Inflammatory macrophage treated with lipopolysaccharide for 1 hour (primary cell): ENCODE measurements around the gene GABPB1.
"Not testable (repeated sequence)": the region's sequence is repeated elsewhere in the genome, so short reads cannot be mapped to it uniquely, and the experiment has no call there.

ENCODE experiments used
- DNase-seq, 2 donors: peaks; one replicate each; pipeline ENCODE4 v3.0.0-alpha.2; 2020 to 2022

The GABPB1 gene

DNA sequence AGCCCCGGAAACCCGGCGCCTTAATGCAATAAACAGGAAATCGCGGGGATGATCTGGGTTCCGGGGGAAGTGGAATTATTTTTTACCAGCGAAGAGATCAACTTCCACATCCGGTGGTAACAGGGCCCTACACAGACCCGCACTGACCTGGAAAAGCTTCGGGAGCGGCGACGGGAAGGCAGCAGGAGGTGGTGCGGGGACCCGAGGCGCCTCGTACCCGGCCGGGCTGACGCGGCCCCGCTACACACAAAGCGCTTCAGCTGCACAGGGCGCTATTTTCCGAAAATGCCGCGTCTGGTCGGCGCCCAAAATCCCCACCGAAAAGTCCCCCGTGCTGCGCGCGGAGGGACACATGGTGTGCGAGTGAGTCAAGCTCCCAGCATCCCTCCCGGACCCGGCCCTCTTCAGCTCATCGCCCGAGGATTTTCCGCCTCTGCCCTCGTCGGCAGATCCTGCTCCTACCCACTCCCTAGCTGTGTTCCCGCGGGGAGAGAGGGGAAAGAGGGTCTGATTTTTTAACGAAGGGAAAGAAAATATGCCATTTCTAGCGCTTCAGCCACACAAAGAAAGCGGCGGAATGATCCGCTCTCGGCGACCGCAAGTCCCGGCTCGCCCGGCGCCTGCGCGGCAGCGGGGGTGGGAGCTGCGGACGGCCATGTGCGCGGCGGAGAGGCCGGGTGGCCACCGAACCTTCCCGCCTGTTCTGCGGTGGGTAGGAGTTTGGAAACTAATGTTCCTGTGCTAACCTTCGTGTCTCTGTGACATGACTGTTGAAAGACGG, at the start of gene GABPB1:
Gene GABPB1 (minus strand): TSS at position 361 of the 781 bp plus-strand sequence. CDS start 45,400 bp downstream, outside the sequence.
- peak; percentile 82 to 85 for DNase-seq

DNA sequence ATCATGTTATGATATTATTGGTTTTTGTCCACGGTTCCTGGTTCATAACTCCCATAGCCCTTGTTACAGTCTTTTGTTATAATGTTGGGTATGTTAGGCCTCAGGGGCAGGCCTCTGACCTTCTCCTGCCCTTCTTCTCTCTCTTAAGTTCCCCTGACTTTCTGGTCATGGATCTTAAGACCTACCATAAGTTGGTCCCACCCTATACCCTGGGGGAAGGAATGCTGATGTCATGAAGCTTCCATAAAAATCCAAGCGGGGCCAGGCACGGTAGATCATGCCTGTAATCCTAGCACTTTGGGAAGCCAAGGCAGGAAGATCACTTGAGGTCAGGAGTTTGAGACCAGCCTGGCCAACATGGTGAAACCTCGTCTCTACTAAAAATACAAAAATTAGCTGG, 36.6 kb upstream of the GABPB1 start:
- DNase-seq: not testable (repeated sequence)

DNA sequence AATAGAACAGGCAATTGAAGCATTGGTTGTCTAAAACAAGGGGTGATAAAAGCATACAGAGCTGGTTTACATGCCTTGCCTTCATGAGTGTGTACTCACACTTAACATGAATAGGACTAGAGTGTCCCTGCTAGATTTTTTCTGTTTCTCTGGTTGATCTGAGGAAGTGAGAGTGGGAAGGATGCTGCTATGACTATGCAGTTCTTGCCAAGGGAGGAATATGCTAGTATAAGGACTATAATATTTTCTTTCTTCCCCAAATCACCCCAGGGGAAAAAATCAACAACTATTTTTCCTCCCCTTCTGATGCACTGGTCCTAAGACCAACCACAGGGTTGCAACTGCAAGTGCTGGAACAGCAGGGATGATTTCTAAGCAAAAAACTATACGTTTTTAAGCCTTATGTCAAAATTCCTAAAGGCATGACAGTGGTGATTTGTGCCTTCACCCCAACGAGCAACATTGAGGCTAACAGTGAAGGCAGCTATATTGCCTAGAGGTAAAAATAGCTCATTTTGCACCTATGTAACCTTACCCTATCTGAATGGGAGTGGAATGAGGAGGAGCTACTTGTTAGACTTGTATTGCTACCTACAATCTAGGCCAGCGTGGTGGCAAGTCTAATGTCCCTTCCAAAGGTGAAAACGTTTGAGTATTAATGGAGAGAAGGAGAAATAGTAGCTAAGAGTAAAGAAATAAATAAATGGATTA, 35.7 kb upstream of the GABPB1 start:
- peak; percentile 47 to 56 for DNase-seq

DNA sequence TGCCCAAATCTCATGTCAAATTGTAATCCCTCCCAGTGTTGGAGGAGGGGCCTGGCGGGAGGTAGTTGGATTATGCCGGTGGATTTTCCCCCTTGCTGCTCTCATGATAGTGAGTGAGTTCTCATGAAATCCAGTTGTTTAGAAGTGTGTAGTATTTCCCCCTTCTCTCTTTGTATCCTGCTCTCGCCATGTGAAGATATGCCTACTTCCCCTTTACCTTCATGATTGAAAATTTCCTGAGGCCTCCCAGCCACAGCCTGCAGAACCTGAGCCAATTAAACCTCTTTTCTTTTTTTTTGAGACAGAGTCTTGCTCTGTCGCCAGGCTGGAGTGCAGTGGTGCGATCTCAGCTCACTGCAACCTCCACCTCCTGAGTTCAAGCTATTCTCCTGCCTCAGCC, 27.4 kb upstream of the GABPB1 start:
- peak in 1 of 2 donors; percentile 16 for DNase-seq

DNA sequence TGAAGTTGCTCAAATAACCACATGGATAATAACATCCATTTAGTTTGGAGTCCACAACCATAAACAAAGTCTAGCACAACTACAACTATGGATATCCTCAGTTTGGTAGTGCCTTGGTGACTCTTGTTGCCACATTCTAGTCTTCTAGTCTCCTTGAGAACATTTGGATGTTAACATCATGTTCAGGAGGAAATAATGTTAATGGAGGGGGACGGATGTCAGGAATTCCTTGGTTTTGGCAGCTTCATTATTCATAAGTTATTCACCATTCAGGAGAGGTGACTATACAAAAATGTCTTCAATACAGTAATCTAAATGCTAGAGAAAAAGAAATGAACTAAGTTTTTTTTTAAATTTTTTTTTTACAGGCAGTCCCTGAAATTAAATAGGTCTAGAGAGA, 26.4 kb upstream of the GABPB1 start:
- DNase-seq: no peak

DNA sequence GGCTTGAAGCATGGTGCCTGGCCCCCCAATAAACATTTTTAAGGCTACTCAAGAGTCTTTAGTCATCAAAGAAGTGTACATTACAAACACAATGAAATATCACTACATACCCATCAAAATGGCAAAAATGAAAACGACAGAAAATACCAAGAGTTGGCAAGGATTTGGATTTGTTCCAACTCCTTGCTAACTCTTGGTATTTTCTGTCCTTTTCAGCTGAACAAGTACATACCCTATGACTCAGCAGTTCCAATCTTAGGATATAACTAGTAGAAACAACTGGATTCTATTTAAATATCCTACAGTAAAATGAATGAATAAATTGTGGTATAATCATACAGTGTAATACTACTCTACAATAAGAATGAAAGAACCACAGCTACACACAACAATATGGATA, 25.1 kb upstream of the GABPB1 start:
- DNase-seq: no peak

DNA sequence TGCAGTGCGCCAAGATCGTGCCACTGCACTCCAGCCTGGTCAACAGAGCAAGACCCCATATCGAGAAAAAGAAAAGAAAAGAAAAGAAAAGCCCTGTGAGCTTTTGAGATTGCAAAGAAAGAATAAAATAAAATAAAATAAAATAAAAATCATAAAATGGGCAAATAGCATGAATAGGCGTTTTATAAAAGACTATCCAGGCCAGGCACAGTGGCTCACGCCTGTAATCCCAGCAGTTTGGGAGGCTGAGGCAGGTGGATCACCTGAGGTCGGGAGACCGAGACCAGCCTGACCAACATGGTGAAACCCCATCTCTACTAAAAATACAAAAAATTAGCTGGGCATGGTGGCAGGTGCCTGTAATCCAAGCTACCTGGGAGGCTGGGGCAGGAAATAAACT, 24.4 kb upstream of the GABPB1 start:
- DNase-seq: not testable (repeated sequence)

DNA sequence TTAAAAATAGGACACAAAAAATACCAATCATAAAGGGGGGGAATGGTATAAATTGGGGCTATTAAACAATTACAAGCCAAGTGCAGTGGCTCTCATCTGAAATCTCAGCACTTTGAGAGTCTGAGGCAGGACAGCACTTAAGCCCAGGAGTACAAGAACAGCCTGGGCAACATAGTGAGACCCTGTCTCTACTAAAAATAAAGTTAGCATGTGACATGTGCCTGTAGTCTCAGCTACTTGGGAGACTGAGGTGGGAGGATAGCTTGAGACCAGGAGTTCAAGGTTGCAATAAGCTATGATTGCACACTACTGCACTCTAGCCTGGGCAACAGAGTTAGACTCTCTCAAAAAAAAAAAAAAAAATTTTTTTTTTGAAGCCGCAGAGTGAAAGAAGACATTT, 23.8 kb upstream of the GABPB1 start:
- no peak for DNase-seq

DNA sequence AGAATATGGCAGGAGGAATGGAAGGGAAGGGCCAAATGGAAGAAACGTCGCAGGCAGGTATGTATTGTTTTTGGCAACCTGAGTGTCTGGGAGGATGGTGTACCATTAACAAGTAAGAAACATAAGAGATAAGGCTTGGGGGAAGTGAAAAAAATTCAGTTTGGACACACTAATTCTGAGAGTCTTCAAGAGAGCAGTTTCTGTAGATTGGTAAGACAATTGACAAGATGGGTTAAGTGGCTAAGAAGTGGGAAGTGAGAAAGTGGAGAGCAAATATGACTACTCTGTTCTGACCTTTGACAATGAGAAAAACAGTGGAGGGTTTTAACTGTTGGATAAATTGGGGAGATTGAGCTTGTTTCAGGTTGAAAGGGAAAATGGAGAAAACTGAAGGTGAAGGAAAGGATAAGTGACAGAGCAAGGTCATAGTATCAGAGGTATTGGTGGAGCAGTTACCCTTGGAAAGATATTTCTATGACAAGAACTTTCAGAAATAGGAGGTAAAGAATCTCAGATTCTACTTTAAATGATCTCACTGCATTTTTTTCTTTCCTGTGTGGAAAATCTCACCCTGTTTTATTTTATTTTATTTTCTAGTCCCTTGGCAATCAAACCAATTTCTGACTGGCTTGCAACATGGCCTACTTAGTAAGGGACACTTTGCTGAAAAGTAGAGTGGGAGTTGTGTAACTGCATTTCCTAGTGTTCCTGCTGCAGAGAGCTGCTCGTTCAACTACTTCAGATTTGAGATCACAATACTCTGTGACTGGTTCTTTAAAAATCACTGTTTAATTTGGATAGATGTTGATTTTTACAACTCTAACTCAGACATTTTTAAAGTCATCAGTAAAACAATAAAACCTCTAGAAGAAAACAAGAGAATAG, 23.1 kb upstream of the GABPB1 start:
- peak; percentile 36 to 46 for DNase-seq

DNA sequence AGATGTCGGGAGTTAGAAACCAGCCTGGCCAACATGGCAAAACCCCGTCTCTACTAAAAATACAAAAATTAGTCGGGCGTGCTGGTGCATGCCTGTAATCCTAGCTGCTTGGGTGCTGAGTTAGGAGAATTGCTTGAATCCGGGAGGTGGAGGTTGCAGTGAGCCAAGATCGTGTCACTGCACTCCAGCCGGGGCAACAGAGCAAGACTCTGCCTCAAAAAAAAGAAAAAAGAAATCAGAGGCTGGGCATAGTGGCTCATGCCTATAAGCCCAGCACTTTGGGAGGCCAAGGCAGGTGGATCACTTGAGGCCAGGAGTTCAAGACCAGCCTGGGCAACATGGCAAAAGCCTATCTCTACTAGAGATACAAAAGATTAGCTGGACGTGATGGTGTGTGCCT, 14.6 kb upstream of the GABPB1 start:
- not testable (repeated sequence) for DNase-seq

DNA sequence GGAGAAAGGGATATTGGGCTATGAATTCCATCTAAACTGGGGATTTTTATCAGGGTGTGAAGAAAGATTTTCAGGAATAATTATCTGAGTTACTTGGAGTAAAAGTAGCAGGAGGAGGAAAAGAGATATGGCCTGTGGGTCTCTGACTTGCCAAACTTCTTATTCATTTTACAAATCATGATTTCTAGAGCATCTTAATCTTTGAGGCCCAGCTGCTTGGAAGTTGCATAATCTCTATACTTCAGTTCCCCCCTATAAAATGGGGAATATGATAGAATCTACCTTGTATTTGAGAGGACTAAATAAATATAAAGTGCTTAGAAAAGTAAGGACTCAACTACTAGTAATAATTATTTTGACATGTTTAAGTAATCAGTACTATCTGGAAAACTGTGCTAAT, 11.0 kb upstream of the GABPB1 start:
- DNase-seq: no peak

DNA sequence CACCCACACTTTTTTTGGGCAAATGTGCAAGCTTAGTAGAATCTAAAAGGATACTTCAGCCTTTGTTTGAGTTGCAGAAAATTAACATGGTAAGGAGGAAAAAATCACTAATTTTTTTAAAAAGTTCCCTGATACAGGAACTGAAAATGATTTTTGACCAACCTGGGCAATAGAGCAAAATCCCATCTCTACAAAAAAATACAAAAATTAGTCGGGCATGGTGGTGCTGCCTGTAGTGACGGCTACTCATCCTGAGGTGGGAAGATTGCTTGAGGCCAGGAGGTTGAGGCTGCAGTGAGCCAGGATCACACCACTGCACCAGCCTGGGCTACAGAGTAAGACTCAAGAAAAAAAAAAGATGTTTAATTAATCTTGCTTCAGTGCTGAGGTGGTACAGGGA, 10.6 kb upstream of the GABPB1 start:
- no peak for DNase-seq

DNA sequence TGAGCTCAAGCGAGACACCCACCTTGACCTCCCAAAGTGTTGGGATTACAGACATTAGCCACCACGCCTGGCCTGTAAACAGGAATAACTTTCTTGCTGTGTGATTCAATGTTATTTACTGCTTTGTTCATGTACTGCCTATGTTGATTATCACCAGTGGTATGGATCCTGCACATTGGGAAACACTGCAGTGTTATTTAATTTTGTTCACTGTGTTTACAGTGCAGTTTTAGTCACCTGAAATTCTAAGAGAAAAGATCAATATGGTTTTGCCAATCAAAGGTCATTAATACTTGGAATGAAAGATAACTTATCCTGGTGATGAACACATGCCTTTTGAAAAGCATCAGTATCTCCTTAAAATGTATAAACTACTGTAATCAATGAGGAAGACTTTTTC, 8.6 kb upstream of the GABPB1 start:
- no peak for DNase-seq

DNA sequence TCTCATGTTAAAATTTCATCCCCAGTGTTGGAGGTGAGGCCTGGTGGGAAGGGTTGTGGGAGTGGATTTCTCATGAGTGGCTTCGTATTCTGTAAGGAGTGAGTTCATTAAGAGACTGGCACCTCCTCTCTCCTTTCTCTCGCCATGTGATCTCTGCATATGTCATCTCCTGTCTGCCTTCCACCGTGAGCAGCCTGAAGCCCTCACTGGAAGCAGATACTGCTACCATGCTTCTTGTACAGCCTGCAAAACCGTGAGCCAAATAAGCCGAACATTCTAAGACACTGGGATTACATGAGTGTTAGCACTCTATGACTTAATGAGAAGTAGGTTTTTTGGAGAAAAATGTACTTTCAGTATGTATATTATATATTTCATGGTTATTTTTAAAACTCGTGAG, 6.8 kb upstream of the GABPB1 start:
- no peak for DNase-seq

DNA sequence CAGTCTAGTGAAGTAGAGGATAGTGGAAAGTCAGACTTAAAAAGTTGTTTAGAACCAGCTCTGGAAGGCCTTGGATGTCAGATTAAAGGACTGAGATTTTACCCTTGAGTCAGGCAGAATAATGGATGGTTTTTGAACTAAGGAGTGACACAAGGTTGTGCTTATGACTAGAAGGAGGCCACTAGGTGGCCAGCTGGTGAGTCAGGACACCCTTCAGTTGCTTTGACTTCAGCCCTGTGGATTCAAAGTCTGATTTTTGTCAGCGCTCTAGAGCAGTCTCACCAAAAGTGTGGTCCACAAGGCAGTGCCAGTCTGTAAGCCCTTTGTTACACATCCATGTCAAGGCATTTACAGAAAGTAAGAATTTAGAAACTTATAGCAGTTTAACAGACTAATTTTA, 3.8 kb upstream of the GABPB1 start:
- peak; percentile 35 to 45 for DNase-seq

DNA sequence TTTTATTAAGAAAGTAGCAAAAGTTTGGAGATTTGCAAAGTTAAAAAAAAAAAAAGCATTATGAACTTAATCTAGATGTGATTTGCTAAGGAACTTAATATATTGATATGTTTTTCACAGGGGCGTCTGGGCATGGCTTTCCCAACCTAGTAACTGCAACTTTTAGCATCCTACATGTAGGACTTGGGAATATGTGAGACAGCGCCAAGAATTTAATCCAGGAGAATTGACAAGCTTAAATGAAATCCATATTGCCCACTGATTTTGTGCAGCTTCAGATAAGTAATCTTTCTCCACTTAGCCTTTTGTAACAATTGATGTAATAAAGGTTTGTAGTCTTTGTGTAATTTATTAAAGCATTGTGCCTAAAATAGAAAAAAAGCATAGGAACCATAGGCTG, 982 bp upstream of the GABPB1 start:
- no peak for DNase-seq

DNA sequence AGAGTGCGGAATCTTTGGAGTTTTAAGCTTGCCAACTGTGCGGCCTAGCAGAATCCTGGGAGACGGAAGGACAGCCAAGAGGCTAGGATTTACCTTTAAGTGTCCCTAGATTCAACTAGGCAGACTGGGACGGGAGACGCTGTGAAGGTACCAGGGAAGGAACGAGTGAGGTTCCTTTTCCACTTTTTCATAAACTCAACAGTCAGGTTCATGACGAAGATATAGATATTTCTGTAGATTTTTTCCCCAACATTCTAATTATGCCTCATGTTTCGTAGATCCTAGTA, 564 bp upstream of the GABPB1 start:
- DNase-seq: no peak

DNA sequence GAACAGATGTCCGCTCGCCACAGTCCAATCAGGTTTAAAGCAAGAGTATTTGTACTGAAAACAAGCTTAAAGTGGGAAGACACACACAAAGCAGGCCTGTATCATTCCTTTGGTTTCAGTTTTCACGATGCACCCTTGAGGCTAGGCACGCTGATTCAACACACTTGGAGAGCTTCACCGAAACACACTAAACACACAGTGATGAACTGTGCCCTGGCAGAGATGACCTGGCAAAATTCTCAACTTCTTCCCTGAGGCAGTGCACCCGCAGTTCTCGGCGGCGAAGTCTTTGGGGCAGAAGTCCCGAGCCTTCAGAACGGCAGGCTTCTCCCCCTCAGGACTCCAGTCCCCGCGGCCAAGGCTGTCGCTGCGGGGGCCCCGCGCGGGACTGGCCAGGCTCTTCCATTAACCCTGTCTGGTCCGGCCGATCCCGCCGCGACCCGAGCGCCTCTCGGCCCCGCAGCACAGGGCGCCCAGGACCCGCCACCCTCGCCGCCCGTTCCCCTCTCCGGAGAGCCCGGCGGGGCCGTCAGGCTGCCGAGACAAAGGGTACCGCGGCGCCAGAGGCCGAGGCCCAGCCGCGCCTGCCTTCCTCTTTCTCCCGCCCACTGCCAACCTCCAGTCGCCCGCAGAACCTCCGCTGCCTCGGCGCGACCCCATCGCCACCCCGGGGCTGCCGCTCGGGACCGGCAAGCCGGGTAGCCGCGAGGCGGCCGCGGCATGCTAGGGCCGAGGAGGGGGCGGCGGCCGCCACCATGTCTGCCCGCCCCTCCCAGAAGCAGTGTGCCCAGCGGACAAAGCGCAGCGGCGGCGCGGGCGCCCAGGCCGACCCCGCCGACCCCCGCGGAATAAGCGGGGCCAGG, 792 bp downstream of the GABPB1 start:
- DNase-seq: peak; percentile 66 to 69

DNA sequence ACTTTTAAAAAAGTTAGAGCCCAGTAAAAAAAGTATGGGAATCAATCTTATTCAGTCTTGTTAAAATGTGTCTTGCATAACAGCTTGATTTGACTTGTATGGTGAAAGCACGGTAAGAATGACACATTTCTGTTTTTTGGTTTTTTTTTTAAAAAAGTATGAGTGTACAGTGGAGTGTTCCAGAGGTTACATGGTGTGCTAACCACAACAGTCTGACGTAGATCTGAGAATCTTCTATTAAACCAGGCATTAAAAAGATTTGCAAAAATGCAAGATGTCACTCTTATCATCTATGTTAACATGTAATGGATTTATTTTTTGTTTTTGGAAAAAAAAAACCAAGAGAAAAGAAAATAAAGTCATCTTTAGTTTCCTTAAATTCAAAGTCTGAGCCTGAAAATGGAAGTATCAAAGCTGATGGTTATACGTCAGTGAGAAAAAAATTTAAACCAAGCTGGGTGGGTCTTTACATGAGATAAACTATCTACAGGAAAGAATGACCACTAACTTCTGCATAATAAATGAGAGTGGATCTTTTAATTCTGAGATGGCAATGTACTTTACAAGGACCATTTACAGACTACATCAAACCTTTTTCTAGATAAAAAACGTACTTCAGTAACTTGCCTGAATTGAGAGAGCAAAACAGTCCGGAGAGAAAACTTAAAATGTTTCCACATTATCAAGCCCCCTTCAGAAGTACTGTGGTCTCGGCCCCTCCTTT, 1.6 kb downstream of the GABPB1 start:
- DNase-seq: peak; percentile 74 to 85

DNA sequence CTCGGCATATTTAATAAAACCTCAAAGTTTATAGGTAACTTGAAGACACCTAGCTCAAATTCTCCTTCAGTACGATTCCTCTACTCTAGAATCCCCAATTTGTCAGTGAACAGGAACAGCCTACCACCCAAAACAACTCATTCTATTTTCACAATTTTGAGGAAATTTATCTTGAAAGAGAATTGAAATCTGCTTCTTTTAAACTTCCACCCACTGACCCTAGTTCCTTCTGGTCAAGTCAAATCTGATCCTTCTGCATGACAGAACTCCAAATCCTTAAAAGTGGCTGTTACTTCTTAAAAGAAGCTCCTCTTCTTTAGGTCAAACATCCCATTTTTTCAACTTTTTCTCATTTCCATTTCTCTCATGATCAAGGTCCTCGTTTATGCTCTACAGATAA, 4.4 kb downstream of the GABPB1 start:
- peak; percentile 39 to 41 for DNase-seq

DNA sequence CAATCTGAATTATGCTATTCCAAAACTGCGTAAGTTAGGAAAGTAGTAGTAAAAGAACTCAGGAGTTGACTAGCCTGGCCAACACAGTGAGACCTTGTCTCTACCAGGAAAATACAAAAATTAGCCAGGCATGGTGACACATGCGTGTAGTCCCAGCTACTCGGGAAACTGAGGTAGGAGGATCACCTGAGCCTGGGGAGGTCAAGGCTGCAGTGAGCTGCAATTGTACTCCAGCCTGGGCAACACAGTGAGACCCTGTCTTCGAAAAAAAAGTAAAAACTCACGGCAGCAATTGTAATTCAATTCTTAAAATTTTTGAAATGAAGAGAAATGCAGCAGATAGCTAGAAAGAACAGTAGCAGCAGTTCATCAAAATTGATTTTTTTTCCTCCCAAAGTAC, 9.7 kb downstream of the GABPB1 start:
- no peak for DNase-seq

DNA sequence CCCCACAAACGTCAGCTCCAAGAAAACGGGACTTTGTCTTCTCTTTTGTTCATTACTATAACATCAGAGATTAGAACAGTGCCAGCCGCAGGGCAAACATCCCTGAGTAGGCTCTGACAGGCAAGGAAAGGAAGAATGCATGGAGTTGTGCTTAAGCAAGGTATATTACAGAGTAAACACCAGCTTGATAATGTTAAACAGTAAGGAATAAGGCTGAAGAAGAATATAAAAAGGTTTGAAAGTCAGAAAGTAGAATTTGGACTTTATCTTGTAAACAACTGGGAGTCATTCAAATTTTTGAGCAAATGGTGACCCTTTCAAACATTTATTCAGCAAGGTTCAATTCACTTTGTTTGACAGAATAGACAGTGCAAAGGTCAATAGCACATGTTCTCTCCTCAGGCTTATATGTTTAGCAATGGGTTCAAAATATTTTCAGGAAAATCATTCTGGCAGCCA, 11.0 kb downstream of the GABPB1 start:
- DNase-seq: no peak
